ENCODE data around the gene GJD3.

The GJD3 gene

GRCh38 chr17:40321961-40322357, 42.6 kb downstream of the GJD3 start:
- DNase-seq = no peak

DNA sequence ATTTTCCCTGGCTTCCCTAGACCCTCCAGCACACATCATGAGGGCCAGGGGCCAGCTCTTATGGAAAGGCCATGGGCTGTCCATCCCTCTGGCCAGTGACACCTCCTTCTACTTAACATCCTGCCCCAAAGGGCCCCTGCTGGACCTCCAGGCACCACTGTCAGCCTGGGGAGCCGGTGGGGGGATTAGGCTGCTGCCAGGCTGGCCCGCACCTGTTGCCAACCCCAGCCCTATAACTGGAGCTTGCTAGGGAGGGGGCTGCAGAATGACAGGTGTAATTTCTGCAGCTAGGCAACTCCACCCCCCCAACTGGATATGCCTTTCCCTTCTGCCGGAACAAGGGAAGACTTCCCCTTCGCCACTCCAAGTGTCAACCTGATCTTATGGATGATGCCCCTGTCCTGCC, 43.0 kb downstream of the GJD3 start:
- DNase-seq = no peak

GRCh38 chr17:40320756-40321523, 43.6 kb downstream of the GJD3 start:
- no peak for DNase-seq

DNA sequence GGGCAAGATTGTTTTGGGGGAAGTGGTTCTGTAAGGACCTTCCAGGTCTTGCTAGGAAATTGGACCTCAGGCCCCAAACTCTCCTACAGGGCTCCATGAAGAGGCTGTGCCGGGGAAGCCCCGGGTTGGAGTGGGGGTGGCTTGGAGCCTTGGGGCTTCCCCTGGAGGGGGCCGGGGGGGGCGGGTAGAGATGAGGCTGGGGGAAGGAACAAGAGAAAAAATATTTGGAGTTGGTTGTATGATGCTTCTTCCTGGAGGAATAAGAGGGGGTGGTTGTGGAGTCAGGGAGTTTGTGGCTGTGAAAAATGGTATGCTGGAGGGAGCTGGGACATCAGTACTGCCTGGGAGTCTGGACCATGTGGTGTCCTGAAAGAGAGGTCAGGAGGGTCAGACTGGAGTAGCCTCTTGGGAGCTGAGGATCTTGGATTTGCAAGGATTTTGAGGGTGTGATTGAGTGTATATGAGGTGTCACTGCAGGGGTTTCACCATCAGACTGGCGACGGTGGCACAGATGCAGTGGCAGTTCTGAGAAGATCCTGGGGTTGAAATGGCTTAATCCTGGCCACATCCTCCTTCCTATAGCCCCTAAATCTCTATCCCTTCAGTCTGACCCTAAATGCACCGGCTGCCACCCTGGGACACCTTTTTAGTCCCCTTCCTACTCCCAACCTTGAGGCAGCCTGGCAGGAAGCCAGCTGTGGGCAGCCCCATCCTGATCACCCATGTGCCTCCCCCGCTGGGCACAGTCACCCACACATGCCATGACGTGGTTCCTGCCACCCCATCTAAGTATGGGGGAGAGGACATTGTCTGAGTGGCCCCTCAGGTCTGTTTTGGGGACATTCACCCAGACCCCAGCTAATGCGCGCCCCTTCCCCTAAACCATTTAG, 44.6 kb downstream of the GJD3 start:
- DNase-seq = no peak

DNA sequence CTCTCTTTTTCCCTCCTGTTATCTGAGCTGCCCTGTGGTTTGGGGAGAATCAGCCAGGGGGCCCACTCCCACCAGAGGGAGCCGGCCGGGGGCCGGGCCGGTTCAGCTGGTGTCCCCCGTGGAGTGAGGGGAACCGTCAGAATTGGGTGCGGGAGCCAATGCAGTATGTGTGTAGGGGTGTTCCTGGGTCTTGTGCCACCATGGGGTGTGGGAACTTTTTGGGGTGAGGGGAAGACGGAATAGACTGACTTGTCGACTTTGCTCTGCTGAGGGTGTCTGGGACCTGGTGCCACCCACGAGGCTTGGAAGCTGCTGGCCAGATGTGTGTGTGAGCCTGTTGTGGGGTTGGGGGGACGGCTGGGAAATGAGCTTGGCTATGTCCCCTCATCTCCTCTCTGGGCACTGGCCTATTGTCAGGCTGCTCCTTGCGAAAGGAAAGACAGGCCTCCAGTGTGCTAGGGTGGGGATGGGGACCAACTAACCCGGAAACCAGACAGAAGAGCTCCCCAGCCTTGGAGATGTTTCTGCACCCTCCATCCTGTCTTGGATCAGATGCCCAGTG, 45.6 kb downstream of the GJD3 start:
- DNase-seq = no peak

GRCh38 chr17:40317880-40318829, 46.4 kb downstream of the GJD3 start:
- peak; percentile 94 for DNase-seq

GRCh38 chr17:40317345-40317873, 47.1 kb downstream of the GJD3 start:
- DNase-seq = peak; percentile 61

DNA sequence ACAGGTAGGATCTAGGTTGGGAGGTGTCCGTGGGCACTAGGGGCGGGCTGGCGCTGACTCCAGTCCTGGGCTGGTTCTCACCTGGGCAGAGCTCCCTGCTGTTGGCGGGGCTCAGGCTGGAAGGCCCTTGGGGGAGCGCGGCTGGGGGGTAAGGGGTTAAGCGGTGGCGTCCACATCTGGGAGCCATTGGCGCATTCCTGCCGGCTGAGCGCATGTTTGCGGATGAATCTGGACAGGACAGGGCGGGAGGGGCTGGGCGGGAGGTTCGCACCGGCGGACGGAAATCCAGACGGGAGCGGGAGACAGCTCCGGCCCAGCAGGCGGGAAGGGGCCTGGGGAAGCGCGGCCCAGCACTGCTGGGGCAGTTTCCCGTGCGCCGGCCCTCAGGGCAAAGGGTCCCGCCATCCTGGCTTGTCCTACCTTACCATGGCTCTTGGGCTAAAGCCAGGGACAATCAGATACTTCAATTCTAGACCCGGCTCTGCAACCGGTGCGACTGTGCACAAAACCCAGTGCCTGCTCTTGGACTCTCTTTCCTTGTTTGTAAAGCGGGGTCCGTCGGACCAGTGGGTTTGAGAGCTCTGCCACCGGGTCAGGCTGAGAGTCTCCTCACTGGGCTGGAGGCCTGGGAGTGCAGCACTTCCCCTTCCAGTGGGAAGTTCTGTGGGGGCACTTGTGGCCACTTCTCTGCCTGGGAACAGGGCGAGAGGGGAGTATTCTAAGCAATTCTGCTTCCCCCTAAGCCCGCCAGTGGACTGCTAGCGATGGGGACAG, 47.8 kb downstream of the GJD3 start:
- peak; percentile 79 for DNase-seq

- peak; percentile 58 for DNase-seq
Observed at GRCh38 chr17:40315678-40316570, 48.6 kb downstream of the GJD3 start.

- DNase-seq = no peak
Observed at GRCh38 chr17:40315206-40315605, 49.3 kb downstream of the GJD3 start.

GRCh38 chr17:40314584-40314956, 50.0 kb downstream of the GJD3 start:
- peak; percentile 98 for DNase-seq

GRCh38 chr17:40313668-40314583, 50.6 kb downstream of the GJD3 start:
- peak; percentile 41 for DNase-seq

All from DMS53 (cell line).